ENCODE results near the gene WFDC5. TPM values are rescaled to one million over a fixed set of nuclear protein-coding genes. Genes with fewer than 3 reads are reported as not detected.
"Not testable (repeated sequence)": the region's sequence is repeated elsewhere in the genome, so short reads cannot be mapped to it uniquely, and the experiment has no call there.

Gene WFDC5, protein sequence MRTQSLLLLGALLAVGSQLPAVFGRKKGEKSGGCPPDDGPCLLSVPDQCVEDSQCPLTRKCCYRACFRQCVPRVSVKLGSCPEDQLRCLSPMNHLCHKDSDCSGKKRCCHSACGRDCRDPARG
- total RNA-seq = not detected

DNA sequence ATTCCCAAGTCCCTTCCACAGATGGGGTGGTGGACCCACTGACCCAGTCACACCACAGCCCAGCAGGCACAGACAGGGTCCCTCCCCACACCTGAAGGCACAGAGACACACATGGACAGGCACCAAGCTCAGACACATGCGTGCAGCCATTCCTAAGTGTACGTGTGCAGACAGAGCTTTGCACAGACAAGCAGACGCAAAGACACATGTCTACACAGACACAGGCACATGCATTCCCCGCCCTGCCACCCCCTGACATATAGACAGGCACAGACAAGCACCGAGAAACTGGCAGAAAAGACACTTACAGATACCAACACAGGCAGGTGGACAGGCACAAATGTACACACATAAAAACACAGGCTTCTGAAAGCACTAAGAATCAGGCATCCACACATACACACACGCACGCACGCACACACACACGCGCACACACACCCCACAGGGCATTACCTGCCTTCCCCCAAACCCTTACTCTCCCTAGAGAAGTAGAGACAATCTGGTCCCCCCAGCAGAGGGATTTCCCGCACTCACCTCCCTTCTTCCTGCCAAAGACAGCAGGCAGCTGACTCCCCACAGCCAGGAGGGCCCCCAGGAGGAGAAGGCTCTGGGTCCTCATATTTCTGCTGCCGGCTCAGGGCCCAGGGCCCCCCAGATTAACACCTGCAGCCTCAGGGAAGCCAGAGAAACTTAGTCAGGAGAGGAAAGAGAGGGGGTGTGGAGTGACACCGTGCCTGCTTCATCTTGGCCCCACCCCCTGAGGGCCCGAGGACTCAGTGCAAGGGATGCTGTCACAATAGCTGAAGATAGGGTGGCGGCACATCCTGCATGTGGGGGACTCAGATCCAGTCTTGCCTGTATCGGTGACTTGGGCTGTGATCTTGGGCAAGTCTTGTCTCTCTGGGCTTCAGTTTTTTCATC is at the start of gene WFDC5:
Gene WFDC5, minus strand, starts transcription at position 710 of the 921 bp plus-strand sequence. Its CDS starts 91 bp downstream, at position 619.
- DNase-seq (ENCODE audit: low spot score in 2 of 2) (no peak), FAIRE-seq (no peak)

DNA sequence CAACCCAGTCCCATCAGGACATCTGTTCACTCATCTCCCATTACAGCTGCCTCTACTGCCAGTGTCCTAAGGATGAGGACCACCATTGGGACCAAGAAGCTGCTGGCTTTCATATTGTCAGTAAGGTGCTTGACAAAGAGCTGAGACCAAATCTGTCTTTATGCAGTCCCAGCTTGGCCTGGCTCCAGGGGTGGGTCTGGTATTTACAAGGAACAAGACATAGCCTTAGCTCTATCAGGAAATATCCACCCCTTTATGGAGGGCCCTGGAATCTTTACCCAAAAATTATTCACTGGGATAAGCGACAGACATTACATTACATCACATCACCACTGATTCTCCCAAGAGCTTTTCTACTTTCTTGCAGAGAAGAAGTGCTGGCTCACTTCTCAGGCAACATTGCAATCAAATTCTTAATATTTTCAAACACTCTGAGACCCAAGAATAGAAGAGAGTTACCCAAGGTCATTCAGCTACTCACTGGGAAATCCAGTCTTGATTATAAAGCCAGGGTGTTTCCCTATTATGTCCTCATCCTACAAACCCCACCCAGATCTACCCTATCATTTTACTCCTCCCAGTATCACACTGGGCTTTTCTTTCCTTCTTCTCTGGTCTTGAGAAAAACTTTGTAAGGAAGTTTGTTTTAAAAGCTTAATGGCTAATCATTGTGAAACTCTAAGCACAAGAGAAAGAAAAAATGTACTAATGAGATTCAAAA is 48.3 kb upstream of the WFDC5 start:
- no peak for FAIRE-seq
- no peak for DNase-seq (ENCODE audit: low spot score in 2 of 2)

GRCh38 chr20:45157962-45158361 is 43.0 kb upstream of the WFDC5 start:
- FAIRE-seq = no peak
- DNase-seq (ENCODE audit: low spot score in 2 of 2) = no peak

DNA sequence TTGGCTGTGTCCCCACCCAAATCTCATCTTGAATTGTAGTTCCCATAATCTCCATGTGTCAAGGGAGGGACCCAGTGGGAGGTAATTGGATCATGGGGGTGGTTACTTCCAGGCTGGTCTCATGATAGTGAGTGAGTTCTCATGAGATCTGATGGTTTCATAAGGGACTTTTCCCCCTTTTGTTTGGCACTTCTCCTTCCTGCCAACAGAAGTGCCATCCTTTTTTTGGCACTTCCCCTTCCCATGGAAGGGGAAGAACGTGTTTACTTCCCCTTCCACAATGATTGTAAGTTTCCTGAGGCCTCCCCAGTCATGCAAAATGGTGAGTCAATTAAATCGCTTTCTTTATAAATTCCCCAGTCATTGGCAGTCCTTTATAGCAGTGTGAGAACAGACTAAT is 41.7 kb upstream of the WFDC5 start:
- DNase-seq (ENCODE audit: low spot score in 2 of 2) = no peak
- no peak for FAIRE-seq

DNA sequence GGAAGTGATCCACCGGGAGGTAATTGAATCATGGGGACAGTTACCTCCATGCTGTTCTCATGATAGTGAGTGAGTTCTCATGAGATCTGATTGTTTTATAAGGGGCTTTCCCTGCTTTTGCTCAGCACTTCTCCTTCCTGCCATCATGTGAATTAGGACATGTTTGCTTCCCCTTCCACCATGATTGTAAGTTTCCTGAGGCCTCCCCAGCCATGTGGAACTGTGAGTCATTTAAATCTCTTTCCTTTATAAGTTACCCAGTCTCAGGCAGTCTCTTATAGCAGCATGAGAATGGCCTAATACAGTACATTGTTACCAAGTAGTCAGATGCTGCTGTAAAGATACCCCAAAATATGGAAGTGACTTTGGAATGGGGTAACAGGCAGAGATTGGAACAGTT is 39.8 kb upstream of the WFDC5 start:
- not testable (repeated sequence) for DNase-seq (ENCODE audit: low spot score in 2 of 2); FAIRE-seq

- DNase-seq (ENCODE audit: low spot score in 2 of 2) (no peak), FAIRE-seq (no peak)
Measured at GRCh38 chr20:45154183-45154582, 39.2 kb upstream of the WFDC5 start.

DNA sequence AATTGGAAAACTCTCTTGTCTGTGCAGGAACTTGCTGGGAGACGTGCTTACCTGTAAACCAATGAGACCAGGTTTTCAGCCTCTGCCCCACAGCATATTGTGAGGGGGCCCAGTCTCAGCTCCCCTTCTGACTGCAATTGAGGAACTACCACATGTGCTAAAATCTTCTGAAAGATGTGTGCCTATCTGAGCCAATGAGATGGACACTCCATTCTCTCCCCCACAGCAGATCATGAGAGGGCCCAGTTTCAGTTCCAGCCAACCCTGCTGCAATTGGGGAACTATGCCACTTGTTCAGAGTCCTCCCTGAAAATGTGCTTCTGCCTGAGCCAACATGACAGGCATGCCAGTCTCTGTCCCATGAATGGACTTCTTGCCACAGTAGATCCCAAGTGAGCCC is 38.8 kb upstream of the WFDC5 start:
- DNase-seq (ENCODE audit: low spot score in 2 of 2) (no peak), FAIRE-seq (no peak)

GRCh38 chr20:45153147-45153546 is 38.2 kb upstream of the WFDC5 start:
- FAIRE-seq (no peak), DNase-seq (ENCODE audit: low spot score in 2 of 2) (no peak)

DNA sequence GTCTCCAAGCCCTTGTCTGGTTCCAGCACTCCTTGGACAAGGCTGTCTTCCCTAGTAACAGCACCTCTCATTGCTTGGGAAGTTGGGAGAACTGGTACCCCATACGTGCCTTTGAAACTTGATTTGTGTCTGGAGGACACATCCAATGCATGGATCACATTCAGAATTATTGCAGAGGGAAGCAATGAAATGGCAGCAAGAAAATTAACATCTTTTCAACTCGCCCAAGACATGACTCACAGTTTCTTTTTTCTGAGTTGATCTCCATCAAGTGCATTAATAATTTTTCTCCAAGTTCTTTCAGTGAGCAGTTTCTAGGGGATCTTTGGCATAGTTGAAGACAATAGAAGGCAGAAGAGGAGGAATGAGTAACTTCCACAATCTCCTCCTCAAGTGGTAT is 37.4 kb upstream of the WFDC5 start:
- no peak for FAIRE-seq
- DNase-seq (ENCODE audit: low spot score in 2 of 2) = no peak

- DNase-seq (ENCODE audit: low spot score in 2 of 2) (no peak), FAIRE-seq (no peak)
Measured at GRCh38 chr20:45149062-45149461, 34.1 kb upstream of the WFDC5 start.

DNA sequence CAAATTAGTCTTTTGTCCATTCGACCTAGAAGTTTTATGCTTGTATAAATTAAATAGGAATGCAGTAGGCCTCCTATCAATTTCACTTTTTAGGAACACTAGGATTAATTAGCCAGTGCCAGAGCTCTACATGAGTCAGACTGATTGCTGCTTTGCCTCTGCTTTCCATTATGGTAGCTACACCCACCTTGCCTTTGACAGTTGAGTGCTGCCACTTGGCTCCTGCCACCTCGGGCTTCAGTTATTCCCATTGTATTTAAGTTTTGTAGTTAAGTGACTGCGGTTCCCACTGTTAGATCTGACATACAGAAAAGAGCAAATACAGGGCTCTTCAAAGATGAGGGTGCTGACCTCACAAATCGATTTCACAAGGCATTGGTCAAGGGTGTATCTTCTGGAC is 25.9 kb upstream of the WFDC5 start:
- FAIRE-seq (no peak), DNase-seq (ENCODE audit: low spot score in 2 of 2) (no peak)

DNA sequence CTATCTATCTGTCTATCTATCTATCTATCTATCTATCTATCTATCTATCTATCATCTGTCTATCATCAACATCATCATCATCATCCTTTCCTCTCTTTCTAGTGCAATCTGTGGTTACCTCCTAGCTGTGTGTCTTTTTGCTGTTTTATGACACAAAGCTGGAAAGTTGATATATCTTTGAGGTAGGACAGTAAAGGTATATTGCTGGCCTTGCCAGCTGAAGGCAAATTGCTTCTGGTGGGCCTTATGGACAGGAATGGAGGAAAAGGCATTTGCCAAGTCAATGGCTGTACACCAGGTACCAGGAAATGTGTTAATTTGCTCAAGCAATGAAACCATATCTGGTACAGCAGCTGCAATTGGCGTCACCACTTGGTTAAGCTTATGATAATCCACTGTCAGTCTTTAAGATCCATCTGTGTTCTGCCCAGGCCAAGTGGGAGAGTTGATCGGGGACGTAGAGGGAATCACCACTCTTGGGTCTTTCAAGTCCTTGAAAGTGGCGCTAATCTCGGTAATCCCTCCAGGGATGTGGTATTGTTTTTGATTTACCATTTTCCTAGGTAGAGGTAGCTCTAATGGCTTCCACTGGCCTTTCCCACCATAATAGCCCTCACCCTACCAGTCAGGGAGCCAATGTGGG is 24.9 kb upstream of the WFDC5 start:
- not testable (repeated sequence) for DNase-seq (ENCODE audit: low spot score in 2 of 2); FAIRE-seq

- FAIRE-seq = no peak
- no peak for DNase-seq (ENCODE audit: low spot score in 2 of 2)
Measured at GRCh38 chr20:45138561-45139300, 23.8 kb upstream of the WFDC5 start.

DNA sequence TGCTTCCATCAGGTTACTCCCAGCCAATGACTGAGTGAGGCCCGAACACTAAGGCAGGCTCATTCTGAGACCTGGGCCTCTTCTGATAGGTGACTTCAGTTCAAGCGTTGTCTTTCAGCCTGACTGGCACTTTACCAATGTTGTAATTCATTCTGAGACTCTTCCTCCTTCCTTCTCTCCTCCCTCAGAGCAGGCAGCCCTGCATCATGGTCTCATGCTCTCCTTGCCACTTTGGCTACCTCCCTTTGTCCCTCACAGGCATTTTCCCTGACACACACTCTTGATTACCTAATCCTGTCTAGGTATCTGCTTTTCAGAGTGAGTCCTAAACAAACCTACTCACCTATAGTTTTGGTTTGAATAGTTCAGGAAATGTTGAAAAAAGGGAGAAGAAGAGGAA is 21.9 kb upstream of the WFDC5 start:
- FAIRE-seq = no peak
- DNase-seq (ENCODE audit: low spot score in 2 of 2) = no peak

- FAIRE-seq = no peak
- no peak for DNase-seq (ENCODE audit: low spot score in 2 of 2)
Measured at GRCh38 chr20:45128099-45128498, 13.1 kb upstream of the WFDC5 start.

- DNase-seq (ENCODE audit: low spot score in 2 of 2) (no peak), FAIRE-seq (no peak)
Measured at GRCh38 chr20:45124365-45124764, 9.4 kb upstream of the WFDC5 start, which contains the start of gene WFDC12. TSS of gene WFDC12 (minus strand) at chr20:45124465. CDS start at chr20:45124447, 18 bp downstream.

- no peak for DNase-seq (ENCODE audit: low spot score in 2 of 2)
- no peak for FAIRE-seq
Measured at GRCh38 chr20:45121388-45121787, 6.4 kb upstream of the WFDC5 start.

GRCh38 chr20:45119556-45120266 is 4.7 kb upstream of the WFDC5 start:
- FAIRE-seq = no peak
- no peak for DNase-seq (ENCODE audit: low spot score in 2 of 2)

- FAIRE-seq (no peak), DNase-seq (ENCODE audit: low spot score in 2 of 2) (no peak)
Measured at GRCh38 chr20:45118028-45118427, 3.1 kb upstream of the WFDC5 start.

Measured in frontal cortex (tissue), 4 donors.